Body of pancreas (tissue), 4 donors: ENCODE results near the gene P2RX7. TPM values are rescaled to one million over a fixed set of nuclear protein-coding genes. Genes with fewer than 3 reads are reported as not detected.
A peak's percentile ranks its signal among the peaks of the same experiment; 100 is the strongest.
"Not testable (repeated sequence)": the region's sequence is repeated elsewhere in the genome, so short reads cannot be mapped to it uniquely, and the experiment has no call there.

Experiments used
- ATAC-seq: fragments of 150-250 bp; one replicate; pipeline ENCODE4 v1.9.1; 2016
- DNase-seq, 4 donors: peaks; one replicate each; pipeline ENCODE4 v3.0.0-alpha.2; 2019
- H3K27ac ChIP-seq, 4 donors: fragments of 200-600 bp; sonication (generic); 1 replicate in 3 of 4; 2 replicates in 1 of 4; pipeline versions ENCODE4 v1.5.1 to v1.6.1; 2016 to 2019; ENCODE audit warnings: mild to moderate bottlenecking in 1 of 4, mixed read lengths in 1 of 4, moderate library complexity in 1 of 4
- H3K27me3 ChIP-seq, 2 donors: fragments of 200-600 bp; sonication (generic); one replicate each; pipeline ENCODE4 v1.6.0; 2016; ENCODE audit warnings: mild to moderate bottlenecking in 1 of 2
- H3K36me3 ChIP-seq, 2 donors: fragments of 200-600 bp; sonication (generic); replicated peaks in 1 of 2; 2 replicates each; pipeline ENCODE4 v1.5.1; 2016; ENCODE audit warnings: low read depth in 2 of 2; ENCODE audit not compliant: insufficient read depth in 1 of 2
- H3K4me1 ChIP-seq: fragments of 200-600 bp; sonication (generic); one replicate; pipeline ENCODE4 v1.6.0; 2016
- H3K4me3 ChIP-seq, 2 donors: fragments of 200-600 bp; sonication (generic); 1 replicate in 1 of 2; 2 replicates in 1 of 2; pipeline ENCODE4 v1.5.1; 2016 to 2019
- H3K9me3 ChIP-seq, 3 donors: fragments of 200-600 bp; sonication (generic); 1 replicate in 2 of 3; 2 replicates in 1 of 3; pipeline ENCODE4 v1.5.1; 2016
- POLR2A ChIP-seq, 3 donors: fragments of 450-650 bp; IDR thresholded peaks; one replicate each; pipeline ENCODE4 v1.6.1; 2016; ENCODE audit warnings: antibody characterized with exemption in 3 of 3, mild to moderate bottlenecking in 2 of 3
- WGBS, 2 donors: methylation state at CpG; one replicate each; pipeline ENCODE4 v1.1.5; 2017; 5-methylcytosine and 5-hydroxymethylcytosine counted together
- intact Hi-C: fragments of 100-400 bp; cut with DNase I; formaldehyde crosslinking; loops from one replicate; pipeline ENCODE4 v1.15.1; 2023
- total RNA-seq, 2 donors: library from RNA; depleted of rRNA; stranded (reverse); fragments of >200 nt; gene quantifications; one replicate each; pipeline ENCODE4 v1.1.0, GENCODE V29; 2016
- TF ChIP-seq, protein P1 (sequence below), 7 experiments: fragments of 450-650 bp in 4 of 7; fragments of 200-600 bp in 3 of 7; sonication (generic) in 3 of 7; IDR thresholded peaks; one replicate each; pipeline ENCODE4 v1.5.1; 2016 to 2019; ENCODE audit warnings: antibody characterized with exemption in 7 of 7

The P2RX7 gene
- total RNA-seq, 2 donors from 2014 or later: 1.0 to 1.6 TPM

DNA sequence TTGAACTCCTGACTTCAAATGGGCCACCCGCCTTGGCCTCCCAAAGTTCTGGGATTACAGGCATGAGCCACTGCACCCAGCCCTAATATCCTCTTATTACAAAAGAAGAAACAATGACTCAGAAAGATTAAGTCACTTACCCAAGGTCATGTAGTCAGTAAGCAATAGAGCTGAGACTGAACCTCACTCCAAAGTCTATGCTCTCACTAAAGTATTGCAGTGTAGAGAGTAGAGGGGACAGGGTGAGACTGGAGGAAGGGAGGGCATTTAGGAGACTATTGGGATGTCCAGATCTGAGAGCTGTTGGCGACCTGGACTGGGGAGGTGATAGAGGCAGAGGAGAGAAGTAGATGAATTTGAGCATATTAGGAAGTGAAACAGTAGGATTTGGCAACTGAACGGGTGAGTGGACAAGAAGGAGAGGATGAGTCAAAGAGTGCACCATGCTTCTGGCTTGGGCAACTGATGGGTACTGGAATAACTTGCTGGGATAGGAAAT lies 11.8 kb downstream of the P2RX7 start:
- 70 to 80% methylated on average over 3 of the region's 3 CpGs for WGBS, 2 donors
- intact Hi-C loops: no loop called here
- H3K9me3 ChIP-seq: no peaks in the 10 kb centered on the region
- no peak overlapping the region for H3K4me3 ChIP-seq
- ATAC-seq: peak; percentile 60
- no peaks in the 10 kb centered on the region for H3K27me3 ChIP-seq
- peaks cover 7% of the 10 kb centered on the region for H3K4me1 ChIP-seq
- H3K36me3 ChIP-seq: no peaks in the 10 kb centered on the region
- peak in 2 of 4 donors; percentile 16 to 34 for DNase-seq
- H3K27ac ChIP-seq: peak overlapping the region in 1 of 4 donors; percentile 44
- TF ChIP-seq, protein P1, sequence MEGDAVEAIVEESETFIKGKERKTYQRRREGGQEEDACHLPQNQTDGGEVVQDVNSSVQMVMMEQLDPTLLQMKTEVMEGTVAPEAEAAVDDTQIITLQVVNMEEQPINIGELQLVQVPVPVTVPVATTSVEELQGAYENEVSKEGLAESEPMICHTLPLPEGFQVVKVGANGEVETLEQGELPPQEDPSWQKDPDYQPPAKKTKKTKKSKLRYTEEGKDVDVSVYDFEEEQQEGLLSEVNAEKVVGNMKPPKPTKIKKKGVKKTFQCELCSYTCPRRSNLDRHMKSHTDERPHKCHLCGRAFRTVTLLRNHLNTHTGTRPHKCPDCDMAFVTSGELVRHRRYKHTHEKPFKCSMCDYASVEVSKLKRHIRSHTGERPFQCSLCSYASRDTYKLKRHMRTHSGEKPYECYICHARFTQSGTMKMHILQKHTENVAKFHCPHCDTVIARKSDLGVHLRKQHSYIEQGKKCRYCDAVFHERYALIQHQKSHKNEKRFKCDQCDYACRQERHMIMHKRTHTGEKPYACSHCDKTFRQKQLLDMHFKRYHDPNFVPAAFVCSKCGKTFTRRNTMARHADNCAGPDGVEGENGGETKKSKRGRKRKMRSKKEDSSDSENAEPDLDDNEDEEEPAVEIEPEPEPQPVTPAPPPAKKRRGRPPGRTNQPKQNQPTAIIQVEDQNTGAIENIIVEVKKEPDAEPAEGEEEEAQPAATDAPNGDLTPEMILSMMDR (IDR thresholded peaks at IDR 0.05): no peak

DNA sequence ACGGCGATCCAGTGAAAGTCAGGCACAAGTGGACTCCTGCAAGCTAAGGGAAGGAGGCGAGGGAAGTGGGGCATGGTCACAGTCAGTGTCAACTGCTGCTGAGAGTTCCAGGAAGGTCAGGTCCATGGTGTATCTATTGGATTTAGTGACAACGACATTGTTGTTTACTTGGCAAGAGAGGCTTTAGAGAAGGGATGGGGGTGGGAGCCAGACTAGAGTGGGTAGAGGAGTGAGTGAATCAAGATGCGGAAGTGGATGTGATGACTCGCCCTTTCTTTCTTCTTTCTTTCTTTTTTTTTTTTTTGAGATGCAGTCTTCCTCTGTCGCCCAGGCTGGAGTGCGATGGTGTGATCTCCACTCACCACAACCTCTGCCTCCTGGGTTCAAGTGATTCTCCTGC lies 12.5 kb downstream of the P2RX7 start:
- Histone ChIP-seq H3K27ac (peak overlapping the region in 1 of 4 donors; percentile 44), H3K27me3 (no peaks in the 10 kb centered on the region), H3K4me3 (no peak overlapping the region), H3K4me1 (peaks cover 7% of the 10 kb centered on the region), H3K36me3 (no peaks in the 10 kb centered on the region), H3K9me3 (no peaks in the 10 kb centered on the region)
- ATAC-seq: no peak
- 76 to 80% methylated on average over 8 of the region's 8 CpGs for WGBS, 2 donors
- peak in 1 of 4 donors; percentile 37 for DNase-seq
- TF ChIP-seq POLR2A (IDR thresholded peaks at IDR 0.05): no peak
- TF ChIP-seq, protein P1 (IDR thresholded peaks at IDR 0.05): no peak
- intact Hi-C loops: no loop called here

DNA sequence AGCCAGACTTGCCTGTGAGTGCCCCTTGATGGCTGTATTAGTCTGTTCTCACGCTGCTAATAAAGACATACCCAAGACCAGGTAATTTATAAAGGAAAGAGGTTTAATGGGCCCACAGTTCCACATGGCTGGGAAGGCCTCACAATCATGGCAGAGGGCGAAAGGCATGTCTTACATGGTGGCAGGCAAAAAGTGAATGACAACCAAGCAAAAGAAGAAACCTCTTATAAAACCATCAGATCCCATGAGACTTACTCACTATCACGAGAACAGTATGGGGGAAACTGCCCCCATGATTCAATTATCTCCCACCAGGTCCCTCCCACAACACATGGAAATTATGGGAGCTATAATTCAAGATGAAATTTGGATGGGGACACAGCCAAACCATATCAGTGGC lies 16.6 kb downstream of the P2RX7 start:
- H3K27ac ChIP-seq, DNase-seq, H3K36me3 ChIP-seq, H3K9me3 ChIP-seq, H3K27me3 ChIP-seq, H3K4me3 ChIP-seq, intact Hi-C loops, H3K4me1 ChIP-seq, ATAC-seq: not testable (repeated sequence)
- 84 to 93% methylated on average over 3 of the region's 3 CpGs for WGBS, 2 donors

- H3K27ac ChIP-seq: no peak overlapping the region
- ATAC-seq: no peak
- H3K9me3 ChIP-seq: no peaks in the 10 kb centered on the region
- 82 to 87% methylated on average over 14 of the region's 14 CpGs for WGBS, 2 donors
- no peaks in the 10 kb centered on the region for H3K4me1 ChIP-seq
- H3K27me3 ChIP-seq: no peaks in the 10 kb centered on the region
- no peak overlapping the region for H3K4me3 ChIP-seq
- no peaks in the 10 kb centered on the region for H3K36me3 ChIP-seq
- intact Hi-C loops: no loop called here
- TF ChIP-seq, protein P1 (IDR thresholded peaks at IDR 0.05): no peak
- no peak for TF ChIP-seq POLR2A (IDR thresholded peaks at IDR 0.05)
- DNase-seq: no peak
Measured at GRCh38 chr12:121154793-121155375, 22.2 kb downstream of the P2RX7 start.

- Histone ChIP-seq H3K4me3 (no peak overlapping the region), H3K9me3 (no peaks in the 10 kb centered on the region), H3K4me1 (no peaks in the 10 kb centered on the region), H3K36me3 (no peaks in the 10 kb centered on the region), H3K27ac (no peak overlapping the region), H3K27me3 (no peaks in the 10 kb centered on the region)
- WGBS, 2 donors: 85 to 91% methylated on average over 5 of the region's 5 CpGs
- intact Hi-C loops: no loop called here
- DNase-seq (no peak), ATAC-seq (no peak)
- TF ChIP-seq POLR2A (IDR thresholded peaks at IDR 0.05): no peak
- TF ChIP-seq, protein P1 (IDR thresholded peaks at IDR 0.05): no peak
Measured at GRCh38 chr12:121156365-121156764, 23.7 kb downstream of the P2RX7 start.
